GM19397 (cell line): ENCODE data around the gene ISL1.

Experiments used
- ATAC-seq: cut with Tn5 transposase; IDR thresholded peaks from one replicate; pipeline ENCODE4 v1.9.1; 2021; ENCODE audit warnings: mild to moderate bottlenecking, moderate library complexity; ENCODE audit not compliant: unreplicated experiment

The ISL1 gene

DNA sequence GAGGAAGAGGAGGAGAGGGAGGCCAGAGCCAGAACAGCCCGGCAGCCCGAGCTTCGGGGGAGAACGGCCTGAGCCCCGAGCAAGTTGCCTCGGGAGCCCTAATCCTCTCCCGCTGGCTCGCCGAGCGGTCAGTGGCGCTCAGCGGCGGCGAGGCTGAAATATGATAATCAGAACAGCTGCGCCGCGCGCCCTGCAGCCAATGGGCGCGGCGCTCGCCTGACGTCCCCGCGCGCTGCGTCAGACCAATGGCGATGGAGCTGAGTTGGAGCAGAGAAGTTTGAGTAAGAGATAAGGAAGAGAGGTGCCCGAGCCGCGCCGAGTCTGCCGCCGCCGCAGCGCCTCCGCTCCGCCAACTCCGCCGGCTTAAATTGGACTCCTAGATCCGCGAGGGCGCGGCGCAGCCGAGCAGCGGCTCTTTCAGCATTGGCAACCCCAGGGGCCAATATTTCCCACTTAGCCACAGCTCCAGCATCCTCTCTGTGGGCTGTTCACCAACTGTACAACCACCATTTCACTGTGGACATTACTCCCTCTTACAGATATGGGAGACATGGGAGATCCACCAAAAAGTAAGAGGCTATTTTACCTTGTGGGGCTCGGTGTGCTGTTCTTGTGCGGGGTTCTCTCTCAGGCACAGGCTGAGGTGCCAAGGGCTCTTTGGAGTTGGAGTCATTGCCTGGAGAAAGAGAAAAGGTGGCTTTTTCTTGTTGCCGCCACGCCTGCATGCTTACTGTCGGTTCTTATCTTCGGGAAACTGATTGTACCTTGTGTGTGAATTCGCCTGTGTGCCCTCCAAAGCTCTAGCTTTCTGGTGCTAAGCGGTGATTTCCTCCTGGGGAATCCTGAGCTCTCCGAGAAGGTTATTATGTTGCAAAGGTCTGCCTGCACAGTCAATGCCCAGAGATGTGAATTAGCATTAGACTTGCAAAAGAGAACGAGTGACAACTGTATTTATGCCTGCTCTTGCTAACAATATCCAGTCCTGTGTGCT is at the start of gene ISL1:
Gene ISL1, plus strand, starts transcription at position 318 of the 991 bp plus-strand sequence. Its CDS starts 224 bp downstream, at position 542.
- ATAC-seq: no peak

DNA sequence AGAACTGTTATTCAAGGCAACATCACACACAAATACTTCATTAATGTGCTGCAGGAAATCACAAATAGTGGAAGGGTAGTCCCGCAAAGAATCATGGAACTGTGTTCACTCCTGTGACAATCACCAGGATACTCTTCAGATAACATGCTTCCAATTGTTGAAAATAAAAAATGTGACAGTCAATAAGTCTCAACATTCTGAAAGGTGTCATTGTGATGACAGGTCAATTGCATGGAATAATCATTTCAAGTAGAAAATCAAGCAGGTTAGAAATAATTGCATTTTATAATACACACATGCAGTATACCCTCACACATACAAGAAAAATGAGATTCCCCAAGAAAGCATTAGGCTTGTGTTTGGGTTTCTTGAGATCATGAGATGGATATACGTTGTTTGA is 46.4 kb upstream of the ISL1 start:
- no peak for ATAC-seq

DNA sequence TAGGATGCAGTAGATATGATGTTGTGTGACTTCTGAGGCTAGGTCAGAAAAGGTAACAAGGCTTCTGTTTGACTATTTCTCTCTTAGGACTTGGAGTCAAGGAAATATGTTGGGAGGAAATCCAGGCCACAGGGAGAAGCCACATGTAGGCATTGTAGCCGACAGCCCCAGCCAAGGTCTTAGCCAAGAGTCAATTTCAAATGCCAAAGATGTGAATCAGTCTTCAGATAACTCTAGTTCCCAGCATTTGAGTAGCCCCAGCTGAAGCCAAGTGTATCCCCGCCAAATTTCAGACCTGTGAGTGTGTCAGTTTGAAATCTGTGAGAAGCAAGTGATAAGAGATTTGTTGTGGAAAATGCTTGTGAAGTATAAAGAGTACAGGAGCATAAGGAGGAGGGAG is 38.1 kb upstream of the ISL1 start:
- ATAC-seq: no peak

DNA sequence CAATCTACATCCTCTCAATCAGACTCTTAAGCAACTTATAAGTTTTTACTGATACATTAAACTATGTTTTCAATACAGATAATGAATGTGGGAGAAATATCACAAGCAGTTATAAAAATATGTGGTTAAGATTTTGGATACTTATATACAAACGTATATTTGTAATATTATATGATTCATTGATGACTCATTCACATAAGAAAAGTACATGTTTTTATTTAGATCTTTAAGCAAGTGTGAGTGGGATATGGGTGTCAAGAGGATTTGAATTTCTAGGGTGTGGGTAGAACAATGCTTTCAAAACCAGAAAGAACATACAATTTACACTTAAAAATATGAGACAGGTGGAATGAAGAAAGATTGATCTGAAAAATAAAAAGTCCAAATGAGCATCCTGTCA is 36.1 kb upstream of the ISL1 start:
- ATAC-seq: no peak

DNA sequence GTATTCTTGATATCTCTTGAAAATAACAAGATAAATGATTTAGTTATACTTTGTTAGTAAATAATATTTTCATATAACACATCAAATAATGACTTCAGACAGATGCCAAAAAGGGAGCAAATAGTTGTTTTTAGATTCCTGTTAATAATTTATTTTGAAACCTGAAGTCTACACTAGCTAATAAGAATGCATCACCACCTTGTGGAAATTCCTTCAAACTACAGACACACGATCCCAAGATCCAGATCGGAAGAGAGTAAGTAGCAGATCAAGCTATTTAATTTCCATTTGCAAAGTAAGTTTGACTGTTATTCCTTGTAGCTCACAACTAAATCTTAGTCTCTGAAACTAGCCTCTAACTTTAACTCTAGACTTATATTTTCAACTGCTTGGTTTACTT is 35.5 kb upstream of the ISL1 start:
- ATAC-seq: no peak

DNA sequence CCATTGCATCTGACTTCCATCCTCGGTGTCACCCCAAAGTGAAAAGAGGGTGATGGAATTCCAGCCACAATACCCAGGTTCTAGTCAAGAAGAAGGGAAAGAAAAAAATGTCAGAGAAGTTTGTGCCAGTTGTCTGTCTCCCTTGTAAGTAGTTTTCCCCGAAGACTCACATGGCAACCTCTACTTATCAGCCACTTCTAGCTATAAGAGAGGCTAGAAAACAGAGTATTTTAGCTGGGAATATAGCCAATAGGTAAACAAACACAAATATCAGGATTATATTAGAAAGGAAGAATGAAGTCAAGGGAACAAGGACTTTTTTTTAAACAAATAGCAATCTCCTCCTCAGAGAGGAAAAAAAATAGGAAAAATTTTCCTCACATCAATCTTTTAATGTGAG is 12.2 kb upstream of the ISL1 start:
- no peak for ATAC-seq

DNA sequence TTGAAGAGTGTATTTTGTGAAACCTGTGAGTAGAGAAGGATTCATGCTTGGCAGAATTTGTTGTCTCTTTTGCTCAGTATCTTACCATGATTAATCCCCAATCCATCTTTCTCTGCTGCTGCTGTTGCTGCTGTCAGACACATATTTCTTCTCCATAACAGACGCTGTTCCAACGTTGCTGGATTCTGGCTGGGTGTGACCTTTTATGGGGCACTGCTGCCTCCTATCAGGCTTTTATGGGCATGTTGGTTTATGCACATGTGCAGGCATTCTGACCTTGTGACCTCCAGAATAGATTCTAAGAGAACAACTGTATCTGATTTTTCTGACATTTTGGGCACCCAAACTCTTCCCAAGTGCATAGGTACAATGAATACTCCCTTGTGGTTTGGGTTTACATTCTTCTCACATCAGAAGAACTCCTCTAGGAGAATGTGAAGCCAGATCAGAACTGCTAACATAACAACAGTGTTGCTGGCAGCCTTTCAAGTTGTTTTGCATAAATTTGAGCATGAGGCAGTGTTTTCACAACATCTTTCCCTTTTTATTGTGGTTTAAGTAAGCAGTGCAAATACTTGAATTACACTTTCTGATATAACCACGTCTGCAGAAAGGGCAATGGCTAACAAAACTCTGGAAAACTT is 9.2 kb upstream of the ISL1 start:
- no peak for ATAC-seq

DNA sequence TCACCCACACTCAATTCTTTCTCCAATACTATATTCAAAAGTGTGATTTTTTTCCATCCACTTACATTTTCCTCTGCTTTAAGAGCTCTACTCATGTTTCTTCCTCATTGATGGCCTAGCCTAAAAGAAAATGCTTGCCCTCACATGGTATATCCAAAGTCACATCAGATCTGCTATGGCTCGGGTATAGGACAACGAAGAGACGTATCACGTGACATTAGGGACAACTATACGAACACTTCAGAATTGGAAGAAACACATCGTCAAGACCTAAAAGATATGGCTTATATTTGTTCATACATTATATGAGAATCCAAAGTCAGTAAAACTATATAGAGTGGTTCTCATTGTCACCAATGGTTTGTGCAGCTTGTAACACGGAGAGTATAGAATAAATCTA is 8.2 kb upstream of the ISL1 start:
- ATAC-seq: no peak

DNA sequence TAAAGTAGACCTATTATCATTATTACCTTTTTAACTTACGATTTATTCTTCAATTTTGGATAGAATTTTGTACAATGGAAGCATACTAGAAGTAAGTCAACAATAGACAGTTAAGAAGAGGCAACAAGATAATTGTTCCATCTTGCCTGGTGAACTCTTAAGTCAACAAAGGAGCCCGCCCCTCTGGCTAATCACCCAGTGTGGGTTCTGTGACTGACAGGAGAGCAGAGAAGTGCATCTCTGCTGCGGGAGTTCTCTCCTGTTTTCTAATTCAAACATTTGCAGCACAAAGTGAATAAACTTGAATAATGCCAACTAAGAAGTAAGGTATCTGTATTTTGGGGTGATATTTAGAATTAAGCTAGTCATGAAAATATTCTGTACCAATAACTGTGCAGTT is 6.7 kb upstream of the ISL1 start:
- ATAC-seq: no peak

DNA sequence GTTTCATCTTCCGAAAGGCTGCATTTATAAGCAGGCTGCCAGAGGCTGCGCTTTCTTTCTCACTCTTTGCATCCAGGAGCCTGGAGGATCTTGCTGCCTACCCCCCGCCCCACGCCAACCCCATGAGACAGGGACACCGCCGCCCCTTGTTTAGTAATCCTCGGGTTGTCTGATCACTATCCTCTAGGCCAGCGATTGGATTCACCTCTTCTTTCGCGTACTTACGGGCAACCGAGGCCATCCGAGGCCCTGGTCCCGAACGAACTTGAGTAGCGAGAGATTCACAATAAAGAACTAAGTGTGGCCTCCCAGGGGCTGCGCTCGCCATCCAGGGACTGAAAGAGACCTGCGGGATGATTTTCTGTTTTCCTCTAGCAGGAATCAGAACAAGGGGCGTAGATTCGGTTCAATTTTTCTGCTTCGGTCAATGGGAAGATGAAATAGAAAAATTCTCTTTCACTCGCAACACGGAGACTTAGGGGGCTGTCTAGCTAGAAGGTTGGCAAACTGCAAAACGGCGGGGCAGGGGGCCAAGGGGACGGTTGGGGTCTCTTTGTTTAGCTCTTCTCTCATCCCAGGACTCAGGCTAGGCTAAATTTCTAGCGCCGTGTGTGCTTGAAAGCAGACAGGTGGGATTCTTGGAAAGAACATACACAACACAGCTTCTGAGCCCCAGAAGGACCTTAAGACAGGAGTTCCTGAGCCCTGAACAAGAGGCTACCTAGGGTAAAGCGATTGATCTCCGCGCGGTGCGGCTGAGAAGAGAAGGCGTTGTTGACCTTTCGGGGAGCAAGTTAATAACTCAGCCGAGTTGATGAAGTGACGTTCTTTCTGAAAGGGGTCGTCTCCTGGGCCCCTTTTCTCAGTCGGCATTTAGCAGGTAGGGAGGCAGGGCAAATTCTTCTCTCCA is 5.8 kb upstream of the ISL1 start:
- ATAC-seq: no peak

DNA sequence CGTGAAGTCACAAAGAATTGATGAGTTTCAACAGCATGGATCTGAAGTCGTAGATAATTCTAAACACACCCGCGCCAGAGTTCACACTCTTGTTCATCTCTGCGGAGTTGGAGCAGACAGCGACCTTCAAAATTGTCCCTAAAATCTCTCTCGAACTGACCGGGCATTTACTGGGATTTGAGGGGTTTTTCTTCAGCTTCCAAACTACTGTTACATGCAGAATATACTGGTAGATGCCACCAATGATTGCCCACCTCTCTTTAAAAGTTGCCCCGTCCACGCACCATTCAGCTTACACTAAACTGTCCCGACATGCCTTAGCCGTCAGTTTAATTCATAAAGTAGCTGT is 5.2 kb upstream of the ISL1 start:
- no peak for ATAC-seq

DNA sequence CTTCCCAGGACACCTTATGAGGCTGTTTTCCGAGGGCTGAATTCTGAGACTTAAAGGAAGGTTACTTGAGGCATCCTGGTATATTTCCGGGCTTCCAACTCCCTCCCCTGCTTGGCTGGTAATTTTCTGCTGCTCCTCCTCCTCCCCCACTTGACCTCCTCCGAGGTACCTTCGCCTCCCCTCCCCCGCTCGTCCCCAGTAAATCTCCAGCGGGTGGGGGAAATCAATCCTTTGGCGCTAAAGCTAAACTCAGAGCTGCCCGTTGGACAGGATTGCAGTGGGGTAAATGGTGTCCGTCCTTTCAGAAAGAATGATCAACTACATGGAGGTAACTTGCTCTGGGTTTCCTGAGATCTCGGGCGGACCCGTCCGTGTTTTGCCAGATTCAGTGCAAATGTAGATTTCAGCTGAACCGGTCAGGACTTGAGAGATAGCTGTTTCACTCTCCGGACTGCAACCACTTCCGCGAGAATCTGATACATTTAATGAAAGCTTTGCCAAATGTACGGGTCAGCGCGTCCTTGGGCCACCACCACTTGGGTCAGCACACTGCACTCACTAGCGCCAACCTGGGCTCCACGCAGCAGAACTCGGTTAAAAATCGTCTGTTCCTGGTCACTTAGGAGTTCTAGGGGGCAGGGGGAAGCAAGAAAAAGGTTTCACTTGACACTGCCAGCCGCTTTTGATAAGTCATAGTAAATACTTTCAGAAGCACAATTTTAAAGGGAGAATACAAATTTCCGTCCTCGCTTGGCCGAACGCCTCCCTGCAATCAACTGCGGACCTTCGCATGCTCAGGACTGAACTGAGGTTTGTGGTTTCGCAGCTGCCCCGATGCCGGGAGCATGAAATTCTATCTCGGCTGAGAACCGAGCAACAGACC is 4.6 kb upstream of the ISL1 start:
- no peak for ATAC-seq

DNA sequence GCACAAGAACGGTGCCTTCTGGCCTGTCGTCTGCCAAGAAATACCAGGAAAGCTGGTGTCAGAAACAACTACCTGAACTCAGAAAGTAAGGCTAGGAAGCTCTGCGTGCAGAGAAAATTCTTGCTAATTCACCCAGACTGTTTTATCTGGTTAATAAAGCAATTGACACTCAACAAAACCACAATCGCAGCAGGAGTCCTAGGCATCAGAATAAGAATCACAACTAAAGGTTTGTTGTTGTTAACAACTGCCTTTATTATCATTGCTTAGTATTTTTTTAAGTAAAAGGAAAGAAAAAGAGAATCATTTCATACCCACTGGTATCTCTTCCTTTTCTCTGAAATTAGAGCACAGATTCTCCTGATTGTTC is 3.9 kb upstream of the ISL1 start:
- ATAC-seq: no peak

DNA sequence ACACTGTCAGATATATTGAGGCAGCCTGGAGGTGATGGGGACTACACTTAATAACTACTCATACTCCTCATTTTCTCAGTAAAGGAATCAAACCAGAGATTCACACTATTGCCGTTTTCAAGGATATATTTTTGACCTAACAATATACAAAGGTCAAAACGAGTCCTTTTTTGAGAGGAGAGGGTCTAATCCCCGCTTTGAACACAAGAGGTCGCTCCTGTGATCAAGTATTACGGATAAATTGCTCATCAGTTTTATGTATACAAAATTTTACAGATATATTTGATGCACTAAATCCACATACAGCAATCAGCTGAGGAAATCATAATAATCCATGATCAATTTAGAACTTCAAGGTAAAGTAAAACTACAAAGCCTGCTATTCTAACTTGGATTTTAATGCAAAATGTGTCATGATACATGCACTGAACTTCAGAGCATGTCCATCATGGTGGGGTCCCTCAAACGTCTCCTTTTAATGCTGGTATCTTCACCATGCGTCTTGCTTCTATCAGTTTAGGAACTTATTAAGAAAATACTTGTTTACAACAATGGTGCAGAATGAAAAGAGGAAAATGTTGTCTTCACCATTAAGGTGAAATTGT is 2.5 kb upstream of the ISL1 start:
- ATAC-seq: no peak

DNA sequence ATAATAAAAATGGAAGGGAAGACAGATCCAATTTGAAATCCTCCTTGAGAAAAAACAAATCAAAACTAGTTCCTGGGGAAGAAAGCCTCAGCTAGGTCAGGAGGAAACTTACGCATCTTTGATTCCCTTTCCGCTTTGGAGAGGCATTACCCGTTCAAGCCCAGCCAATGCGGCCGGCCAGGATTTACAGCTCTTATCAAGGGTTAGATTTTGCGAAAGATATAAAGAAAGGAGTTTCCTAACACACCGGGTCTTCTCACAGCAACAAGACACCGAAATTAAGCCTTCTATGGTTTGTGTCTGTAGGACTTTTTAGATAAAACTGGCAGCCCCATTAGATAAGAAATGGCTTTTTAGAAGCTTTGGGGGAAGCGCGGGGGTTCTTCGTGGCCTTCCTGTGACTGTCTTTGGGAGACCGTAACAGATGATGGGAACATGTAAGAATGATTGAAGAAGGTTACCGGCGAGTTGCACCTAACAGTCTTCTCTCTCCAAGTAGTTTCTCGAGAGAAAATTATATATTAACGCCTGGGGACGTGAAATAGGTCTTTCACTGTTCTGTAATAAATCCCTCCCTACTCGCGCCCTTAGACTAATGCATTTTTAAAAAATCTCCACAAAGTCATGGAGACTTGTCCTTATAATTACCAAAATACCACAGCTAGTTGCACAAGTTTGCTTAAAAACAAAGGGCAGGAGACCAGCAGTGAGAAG is 1.3 kb upstream of the ISL1 start:
- no peak for ATAC-seq

DNA sequence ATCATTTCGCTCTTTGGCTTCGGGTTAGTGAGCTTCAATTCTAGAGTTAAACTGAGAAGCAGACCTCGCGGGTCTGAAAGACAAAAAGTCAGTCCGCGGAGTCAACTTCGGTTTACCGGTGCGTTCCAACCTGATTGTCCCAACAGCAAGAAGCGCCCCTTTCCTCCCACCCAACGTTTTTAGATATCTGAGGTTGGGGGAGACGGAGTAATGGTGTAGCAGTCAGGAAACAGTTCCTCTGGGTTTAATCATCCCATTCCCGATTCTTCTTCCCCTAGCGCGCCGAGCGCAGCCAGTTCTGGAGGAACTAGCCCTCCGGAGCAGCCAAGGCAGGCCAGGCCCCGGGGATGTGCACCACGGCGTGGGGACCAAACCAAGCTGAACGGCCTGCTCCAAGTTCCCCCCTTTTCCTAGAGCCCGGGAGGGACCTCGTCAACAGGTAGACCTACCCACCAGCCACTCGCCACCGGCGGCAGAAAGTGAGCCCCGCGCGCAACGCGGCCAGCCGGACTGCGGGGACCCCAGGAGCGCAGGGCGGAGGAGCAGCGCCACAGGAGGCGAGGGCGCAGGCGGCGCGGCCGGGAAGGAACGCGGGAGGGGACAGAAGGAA is 622 bp upstream of the ISL1 start:
- no peak for ATAC-seq

DNA sequence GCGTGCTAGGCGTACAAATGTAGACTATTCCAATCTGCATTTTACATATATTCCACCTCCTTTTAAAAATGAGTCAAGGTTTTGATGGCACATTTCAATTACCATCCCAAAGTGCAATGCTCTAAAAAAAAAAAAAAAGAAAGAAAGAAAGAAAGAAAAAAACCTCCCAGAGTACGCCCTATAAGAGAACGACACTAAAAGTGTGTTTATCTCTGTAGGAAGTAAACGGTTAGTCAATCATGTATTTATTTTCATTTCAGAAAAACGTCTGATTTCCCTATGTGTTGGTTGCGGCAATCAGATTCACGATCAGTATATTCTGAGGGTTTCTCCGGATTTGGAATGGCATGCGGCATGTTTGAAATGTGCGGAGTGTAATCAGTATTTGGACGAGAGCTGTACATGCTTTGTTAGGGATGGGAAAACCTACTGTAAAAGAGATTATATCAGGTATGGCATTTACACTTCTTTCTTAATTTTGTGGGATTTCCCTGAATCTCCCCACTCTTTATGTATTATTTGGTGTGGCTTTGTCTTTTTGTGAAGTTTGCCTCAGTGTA is 1.1 kb downstream of the ISL1 start:
- no peak for ATAC-seq

DNA sequence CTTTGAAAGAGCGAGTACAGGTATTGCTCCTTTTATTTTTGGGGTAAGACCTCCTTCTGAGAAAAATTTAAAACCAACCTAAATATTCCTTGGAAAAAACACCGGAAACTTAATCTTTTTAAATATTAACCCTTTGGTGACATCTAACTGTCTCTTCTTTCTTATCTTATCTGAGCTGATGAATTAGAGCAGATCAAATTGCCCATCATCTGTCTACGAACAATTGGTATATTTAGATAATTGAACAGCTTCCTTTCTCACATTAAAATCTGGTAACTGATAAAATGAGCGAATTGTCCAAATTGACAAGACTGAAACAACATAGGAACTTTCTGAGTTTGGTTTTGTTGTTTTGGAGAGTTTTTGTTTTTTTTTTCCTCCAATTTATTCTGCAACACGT is 2.0 kb downstream of the ISL1 start:
- ATAC-seq: no peak
